HG03432 (cell line): ENCODE measurements around the gene NPFF.
"Not testable (repeated sequence)": the region's sequence is repeated elsewhere in the genome, so short reads cannot be mapped to it uniquely, and the experiment has no call there.

Source experiments
- ATAC-seq: cut with Tn5 transposase; IDR thresholded peaks from one replicate; pipeline ENCODE4 v1.9.1; 2021; ENCODE audit warnings: mild to moderate bottlenecking, moderate library complexity; ENCODE audit not compliant: unreplicated experiment

NPFF gene, protein sequence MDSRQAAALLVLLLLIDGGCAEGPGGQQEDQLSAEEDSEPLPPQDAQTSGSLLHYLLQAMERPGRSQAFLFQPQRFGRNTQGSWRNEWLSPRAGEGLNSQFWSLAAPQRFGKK

DNA sequence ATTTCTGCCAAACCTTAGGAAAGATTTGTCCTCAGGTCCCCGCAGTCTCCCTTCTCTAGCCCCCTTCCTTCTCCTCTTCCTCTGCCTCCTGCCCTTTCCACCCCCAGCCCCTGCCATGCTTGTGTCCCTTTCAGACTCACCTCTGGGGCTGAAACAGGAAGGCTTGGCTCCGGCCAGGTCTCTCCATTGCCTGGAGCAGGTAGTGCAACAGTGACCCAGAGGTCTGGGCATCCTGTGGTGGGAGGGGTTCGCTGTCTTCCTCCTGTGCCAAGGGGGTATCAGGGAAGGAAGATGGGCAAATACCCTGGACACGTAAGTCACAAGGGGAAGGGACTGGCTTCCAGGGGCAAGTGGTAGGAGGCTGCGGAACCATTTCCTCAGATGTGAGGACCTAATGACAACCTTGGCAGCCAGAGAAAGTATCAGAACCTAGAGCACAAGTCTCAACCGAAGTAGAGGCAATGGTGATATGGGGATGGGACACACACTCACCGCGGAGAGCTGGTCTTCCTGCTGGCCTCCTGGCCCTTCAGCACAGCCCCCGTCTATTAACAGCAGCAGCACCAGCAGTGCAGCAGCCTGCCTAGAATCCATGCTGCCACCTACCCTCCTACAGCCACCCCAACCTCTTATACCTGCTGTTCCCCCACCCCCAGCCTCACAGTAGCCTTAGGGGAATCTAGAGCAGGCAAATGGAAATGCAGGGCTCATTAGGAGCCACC lies at the start of gene NPFF:
NPFF (minus strand) TSS at position 604 of the 722 bp plus-strand sequence; CDS start at position 594, 10 bp downstream.
- no peak for ATAC-seq

DNA sequence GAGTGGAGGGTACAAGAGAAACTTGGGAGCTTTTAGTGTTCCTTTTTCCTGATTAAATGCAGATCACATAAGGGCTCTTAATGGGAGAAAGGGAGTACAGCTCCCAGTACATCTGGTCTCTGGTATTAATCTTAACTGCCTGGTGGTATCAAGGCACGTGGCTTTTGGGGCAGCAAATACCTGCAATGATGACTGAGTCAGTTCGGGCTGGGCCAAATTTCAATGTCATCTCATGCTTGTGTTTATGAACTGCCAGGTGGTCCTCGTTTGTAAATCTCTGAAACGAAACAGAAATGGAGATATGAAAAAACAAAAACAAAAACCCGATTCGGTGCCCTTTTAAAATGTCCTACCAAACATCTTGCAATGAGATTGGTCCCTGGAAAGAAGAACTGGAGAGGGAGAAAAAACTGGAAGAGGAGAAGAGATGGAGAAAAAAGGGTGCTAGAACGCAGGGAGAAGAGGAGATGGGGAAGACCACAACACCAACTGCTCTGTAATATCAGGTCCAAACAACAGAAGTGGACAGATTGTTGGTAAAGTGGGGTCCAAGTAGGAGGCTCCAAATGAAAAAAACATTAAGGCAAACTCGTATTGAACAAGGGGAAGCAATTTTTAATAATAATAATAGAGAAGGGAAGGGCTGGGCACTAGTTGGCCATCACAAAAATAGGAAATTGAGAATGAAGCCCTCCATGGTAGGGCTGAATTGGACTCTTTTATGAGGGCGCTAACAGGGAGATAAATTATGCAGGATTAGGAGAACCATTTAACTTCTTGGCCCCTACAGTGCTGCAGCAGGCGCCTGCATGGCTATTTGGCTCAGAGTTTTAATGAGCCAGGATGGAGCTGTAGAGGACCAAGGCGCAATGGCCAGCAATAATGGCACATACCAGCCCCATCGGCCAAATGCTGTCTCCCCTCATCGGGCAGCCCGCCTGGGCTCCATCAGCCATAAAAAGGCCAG lies 45.4 kb upstream of the NPFF start:
- no peak for ATAC-seq

DNA sequence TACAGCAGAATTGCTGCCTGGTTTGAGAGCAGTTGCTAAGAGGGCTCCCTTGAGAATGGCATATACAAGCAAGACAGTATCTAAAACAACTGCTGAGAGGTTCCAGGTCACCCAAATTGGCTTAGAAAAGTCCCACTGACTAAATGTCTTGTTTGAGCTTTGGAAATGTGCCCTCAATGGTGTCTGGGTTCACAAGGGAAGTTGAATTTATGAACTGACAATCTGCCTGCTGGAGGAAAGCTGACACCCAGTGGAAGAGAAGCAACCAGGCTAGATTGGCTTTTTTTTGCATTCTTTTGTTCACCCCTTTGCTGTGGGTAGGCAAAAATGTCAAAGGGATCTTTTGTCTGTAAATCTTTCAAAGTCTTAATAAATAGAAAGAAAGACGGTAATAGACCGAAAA lies 44.6 kb upstream of the NPFF start:
- no peak for ATAC-seq

DNA sequence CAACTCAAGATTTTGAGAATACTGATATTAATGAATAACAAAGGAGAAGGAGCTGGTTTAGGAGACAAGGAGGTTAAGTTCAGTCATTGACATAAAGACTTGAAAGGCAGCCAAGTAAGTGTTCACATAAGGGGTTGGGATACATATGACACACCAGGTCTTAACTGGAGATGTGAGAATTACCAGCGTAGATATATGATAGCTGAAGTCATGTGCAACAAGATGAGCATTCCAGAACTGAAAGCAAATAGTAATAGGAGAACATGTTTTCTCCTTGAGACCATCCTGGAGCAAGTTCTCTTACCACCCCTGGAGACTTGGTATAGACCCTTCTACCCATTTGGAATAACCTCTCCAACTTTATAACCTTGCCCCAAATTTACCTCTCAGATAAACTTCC lies 43.3 kb upstream of the NPFF start:
- ATAC-seq: no peak

DNA sequence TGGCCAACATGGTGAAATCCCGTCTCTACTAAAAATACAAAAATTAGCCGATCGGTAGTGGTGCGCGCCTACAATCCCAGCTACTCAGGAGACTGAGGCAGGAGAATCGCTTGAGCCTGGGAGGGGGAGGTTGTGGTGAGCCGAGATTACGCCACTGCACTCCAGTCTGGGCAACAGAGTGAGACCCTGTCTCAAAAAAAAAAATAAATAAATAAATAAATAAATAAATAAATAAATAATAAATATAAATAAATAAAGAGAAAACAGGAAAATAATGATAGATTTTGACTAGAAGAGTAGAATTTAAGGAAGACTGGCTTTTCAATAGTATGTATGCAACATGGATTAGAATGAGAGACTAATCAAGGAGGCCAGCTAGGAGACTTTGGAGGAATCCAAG lies 42.8 kb upstream of the NPFF start:
- not testable (repeated sequence) for ATAC-seq

DNA sequence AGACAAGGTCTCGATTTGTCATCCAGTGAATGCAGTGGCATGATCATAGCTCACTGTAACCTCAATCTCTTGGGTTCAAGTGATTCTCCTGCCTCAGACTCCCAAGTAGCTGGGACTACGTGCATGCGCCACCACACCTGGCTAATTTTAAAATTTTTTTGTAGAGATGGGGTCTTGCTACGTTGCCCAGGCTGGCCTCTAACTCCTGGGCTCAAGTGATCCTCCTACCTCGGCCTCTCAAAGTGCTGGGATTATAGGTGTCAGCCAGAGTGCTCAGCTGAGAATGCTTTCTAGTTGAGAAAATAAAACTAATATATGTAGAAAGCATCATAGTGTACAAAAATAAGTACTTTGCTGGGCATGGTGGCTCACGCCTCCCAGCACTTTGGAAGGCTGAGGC lies 41.1 kb upstream of the NPFF start:
- ATAC-seq: not testable (repeated sequence)

DNA sequence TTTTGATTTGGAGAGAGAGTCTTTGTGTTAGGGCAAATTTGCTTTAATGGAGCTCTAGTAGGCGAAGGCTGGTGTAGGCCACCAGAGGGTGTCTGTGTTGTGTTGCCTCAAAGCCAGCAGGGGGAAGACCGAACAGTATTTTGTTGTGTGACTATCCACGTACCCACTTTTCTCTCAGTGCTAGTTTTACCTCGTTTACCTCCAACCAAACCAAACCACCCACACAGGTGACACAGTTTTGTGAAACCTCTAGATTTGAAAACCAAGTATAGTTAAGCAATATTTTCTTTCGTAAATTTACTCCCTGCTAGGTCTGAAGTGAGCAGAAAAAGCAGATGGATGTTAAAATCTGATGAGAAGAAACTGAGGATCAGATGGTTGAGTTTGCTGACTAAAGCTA lies 36.3 kb upstream of the NPFF start:
- peak; percentile 78 for ATAC-seq

DNA sequence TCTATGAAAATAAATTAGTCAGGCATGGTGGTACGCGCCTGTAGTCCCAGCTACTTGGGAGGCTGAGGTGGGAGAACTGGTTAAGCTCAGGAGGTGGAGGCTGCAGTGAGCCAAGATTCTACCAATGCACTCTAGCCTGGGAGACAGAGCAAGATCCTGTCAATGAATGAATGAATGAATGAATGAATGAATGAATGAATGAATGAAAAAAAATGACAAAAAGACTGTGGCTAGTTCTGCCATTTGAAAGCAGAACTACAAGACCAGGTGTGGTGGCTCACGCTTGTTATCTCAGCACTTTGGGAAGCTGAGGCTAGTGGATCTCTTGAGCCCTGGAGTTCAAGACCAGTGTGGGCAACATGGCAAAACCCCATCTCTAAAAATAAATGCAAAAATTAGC lies 32.2 kb upstream of the NPFF start:
- ATAC-seq: no peak

DNA sequence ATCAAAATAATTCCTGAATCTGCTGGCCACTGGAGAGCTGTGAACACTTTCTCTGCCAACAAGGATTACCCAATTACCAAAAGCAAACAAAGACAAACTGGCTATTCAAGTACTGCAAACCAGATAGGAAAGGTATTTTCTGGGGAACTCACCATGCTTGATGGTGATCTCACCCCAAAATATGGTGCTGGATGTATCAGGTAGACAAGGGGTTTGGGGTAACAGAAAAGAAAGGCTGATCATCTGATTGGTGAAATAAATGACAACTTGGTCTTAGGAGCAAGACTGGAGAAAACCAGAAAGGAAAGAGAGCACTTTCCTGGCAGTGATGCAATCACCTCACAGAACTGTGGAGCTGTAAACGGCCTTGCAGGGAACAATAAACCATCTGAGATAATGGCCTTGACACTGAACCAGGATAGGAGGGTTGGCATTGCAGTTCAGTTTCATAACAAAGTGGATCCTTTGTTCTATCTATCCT lies 31.0 kb upstream of the NPFF start:
- ATAC-seq: no peak

DNA sequence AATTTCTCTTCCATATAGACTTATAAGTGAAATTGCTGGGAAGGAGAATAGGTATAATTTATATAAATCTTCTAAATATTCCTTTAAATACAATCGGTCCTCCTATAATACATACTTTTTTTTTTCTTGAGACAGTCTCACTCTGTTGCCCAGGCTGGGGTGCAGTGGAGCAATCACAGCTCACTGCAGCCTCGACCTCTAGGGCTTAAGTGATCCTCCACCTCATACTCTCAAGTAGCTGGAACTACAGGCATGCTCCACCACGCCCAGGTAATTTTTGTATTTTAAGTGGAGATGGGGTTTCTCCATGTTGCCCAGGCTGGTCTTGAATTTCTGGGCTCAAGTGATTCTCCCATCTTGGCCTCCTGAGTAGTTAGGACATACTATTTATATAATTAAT lies 29.7 kb upstream of the NPFF start:
- no peak for ATAC-seq

DNA sequence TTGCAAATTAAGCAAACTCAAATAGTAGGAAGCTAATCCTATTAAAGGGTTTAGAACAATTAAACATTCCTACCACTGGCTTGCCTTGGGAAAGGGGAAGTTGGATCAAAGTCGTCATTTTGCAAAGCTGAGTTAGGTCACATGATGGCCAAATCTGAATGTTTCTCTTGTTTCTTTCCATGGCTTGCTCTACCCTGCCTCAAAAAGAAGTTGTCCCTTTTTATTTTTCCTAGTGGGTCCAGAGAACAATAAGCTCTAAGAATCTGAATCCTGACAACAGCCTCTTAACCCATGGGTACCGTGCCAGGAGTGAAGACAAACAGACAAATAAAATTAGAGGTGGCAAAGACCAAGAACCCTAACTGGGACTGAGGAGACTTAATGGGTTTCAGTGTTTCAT lies 26.2 kb upstream of the NPFF start:
- no peak for ATAC-seq

DNA sequence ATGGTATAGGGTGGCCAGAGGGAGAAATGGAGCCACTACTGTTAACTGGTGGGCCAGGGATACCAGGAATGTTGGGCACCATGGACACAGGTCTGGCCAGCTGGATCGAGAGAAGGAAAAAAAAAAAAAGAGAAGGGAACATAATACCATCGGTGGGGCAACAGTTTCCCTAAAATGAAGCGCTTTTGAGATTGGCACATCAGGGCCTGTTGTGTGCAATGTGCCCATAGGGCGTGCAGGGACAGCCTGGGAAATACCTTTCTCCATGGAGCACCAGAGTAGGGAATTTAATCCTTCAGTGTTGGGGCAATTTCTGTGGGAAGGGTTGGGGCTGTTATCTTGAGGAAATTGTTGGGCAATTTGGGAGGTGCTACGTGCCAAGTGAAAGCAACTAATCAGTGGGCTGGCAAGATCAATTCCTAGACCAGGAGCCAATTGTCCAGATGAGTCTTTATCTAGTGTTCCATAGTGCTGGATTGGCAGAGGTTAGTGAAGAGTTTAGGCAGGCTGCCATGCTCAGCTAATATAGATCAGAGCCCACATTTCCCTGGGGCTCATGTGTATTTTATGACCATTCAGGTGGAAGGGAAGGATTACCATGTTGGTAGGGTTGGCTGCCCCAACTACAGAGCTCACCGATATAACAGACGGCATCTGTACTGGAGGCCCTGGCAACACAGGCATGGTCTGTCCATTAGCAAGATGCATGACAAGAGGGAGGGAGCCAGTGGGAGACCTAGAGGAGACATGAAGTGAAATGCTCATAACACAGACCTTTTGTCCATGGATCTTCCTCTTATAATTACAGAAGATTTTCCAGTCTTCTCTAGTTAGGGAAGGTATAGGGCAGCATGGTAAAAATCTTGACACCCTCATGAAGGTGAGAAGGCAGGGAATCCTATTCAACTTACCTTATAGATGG lies 25.5 kb upstream of the NPFF start:
- no peak for ATAC-seq

DNA sequence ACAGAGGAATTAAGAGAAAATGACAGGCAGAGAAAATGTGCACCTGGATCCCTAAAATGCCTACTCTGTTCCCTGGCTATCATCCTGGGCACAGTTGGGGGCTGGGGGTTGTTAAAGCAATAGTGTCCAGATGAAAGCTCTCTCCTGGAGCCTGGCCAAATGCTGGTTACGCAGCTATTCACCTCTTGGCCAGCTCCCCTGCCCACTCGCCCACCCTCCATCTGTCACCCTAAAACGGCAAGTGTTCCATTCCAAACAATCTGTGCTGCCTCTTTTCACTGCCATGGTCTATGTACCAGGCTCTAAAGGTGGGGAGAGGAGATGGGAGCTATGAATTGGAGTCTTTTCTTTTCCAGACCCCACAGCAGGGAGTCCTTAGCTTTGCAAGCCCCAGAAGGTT lies 24.7 kb upstream of the NPFF start:
- no peak for ATAC-seq

DNA sequence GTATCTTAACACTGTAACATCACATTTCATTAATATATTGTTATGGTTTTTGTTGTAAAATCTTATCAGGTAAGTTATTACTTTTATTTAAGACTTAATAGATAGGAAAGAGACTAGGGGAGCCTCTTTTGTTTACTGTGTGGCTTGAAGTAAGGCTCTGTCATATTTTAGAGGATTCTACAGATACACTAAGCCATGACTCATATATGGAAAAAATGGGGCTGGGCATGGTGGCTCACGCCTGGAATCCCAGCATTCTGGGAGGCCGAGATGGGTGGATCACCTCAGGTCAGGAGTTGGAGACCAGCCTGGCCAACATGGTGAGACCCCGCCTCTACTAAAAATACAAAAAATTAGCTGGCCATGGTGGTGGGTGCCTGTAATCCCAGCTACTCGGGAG lies 23.6 kb upstream of the NPFF start:
- ATAC-seq: no peak

DNA sequence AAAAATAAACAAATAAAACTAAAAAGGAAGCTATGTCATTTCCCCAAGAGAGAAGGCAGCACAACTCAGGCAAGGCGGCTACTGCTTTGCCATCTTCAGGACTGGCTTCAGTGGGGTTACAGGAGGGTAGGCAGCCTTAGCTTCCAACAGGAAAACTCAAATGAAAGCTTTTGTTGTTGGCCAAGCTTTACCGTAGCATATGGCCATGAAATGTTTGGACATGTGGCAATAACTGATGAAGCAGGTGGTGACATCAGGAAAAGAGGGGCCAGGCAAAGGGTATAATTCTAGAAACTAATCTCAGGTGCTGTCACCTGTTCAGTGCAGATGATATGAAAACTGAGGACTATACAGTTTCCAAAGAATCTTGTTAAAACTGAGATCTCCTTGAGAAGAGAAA lies 22.8 kb upstream of the NPFF start:
- no peak for ATAC-seq

DNA sequence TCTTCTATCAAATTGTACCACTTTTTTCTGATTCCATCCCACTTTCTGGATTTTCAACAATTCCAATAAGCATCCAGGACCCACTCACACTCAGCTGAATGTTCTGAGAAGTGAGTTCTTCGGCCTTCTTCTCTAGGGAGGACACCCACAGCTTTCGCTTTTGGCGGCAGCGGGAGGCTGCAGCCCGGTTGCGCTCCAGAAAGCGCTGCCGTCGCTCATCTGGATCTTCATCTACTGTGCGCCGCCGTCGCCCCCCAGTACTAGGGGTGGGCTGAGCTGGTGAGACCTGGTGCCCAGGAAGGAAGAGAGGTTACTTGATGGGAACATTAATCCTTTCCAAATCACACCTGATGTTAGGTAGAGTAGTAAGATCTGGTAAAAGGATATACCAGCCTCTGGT lies 17.2 kb upstream of the NPFF start:
- no peak for ATAC-seq

DNA sequence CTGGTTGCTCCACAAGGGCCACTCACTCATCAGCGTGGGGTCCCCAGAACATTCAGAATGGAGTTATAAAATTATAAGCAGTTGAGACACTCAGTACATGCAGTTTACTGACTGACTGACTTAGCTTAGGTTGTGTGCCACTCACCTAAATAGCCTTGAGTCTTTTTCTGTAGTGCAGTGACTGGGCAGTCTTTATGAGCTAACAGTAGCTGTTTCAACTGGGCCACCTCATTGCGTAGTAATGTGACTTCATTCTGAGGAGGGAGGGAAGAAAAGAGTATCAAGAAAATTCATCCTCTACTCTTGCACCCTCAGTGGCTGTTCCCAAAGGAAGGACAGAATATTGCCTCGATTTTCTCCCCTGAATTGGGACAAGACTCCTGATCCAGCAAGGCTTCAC lies 15.8 kb upstream of the NPFF start:
- no peak for ATAC-seq

DNA sequence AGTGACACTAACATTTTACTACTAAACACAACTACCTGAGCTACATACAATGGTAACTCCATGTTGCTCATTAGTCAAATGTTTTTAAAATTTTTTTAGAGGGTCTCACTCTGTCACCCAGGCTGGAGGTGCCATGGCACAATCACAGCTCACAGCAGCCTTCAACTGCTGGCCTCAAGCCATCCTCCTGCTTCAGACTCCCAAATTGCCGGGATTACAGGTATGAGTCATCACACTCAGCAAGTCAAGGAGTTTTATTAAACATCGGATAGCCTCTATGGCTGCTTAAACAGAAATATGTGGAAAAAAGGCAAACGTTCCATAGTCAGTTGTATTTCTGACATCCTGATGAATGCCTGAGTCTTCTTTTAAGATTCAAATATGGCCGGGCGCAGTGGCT lies 11.1 kb upstream of the NPFF start:
- no peak for ATAC-seq

DNA sequence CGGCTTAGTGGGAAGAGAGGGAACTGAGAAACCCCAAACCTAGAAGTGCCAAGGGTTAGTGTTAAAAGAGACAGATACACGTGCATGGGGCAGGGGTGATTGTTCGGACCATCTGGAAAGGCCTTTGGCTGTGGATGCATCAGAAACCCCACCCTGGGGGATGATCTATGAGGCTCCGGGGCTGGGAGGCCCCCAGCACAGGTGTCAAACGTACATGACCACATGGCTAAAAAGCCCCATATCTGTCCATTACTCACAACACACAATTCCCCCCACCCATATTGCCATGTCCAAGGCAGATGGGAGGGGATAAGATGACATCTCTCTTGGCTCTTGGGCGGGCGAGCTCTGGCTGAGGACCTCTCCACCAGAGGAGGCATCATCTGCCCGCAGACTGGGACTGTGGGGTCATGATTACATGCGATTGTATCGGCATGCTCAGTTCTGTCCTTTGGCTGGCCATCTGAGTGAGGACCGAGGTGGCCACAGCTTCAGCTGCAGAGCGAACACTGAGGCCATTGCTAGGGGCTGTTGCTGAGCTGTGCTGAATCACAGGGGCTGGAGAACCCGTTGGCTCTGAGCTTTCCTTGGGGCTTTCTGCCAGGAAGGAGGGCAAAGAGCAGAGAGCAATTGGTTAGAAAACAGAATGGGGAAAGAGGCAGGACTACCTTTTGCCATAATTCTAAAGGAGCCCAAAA lies 9.6 kb upstream of the NPFF start:
- no peak for ATAC-seq

DNA sequence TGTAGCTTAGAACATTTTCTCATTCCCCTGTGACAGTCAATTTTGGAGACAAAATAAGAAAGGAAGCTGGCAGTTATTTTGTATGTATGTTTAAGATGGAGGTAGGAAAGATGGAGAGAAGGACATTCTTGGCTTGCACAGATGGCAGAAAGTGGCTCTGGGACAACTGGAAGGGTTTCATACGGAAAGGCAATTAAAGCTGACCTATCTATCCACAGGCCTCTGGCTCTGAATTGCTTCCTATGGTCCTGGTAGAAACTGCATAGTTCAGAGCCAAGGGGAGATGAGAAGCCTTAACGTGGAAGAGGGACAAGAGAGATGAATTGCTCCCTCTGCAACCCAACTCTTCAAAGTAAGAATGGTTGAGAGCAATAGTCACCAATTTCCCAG lies 8.0 kb upstream of the NPFF start:
- ATAC-seq: no peak
